ENCODE measurements around the gene BAG3. TPM values are rescaled to one million over a fixed set of nuclear protein-coding genes. Genes with fewer than 3 reads are reported as not detected.
A peak's percentile ranks its signal among the peaks of the same experiment; 100 is the strongest.

Gene BAG3
- total and polyA plus RNA-seq, 2 of the 8 experiments (the other 6 are each of a cell fraction or from before 2014, with no cell fraction given): 3.5 to 13.3 TPM

DNA sequence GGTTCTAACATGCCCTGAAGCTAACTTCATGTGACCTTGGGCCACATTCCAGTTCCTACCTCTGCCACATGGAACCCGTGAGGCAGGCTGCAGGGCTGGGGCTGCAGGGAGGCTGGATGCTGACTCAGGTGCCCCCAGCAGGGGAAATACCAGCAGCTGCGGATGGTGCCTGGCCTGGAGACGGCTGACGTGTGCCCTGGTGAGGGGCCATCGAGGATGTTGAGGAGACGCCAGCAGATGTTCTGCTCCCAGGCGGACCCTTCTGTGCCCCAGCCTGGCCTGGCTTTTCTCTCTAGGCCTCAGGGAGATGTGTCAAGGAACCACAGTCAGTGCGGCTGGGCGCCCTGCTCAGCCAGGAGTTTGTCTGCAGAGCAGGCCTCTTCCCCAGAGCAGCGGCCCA lies 8.8 kb downstream of the BAG3 start:
- peaks cover 0 to 8% (median 4%) of the 10 kb centered on the region in 4 experiments; a peak in 3 of 7 replicates for H3K4me1 ChIP-seq (replicated peaks in 1 of 4; ENCODE audit: control insufficient read depth in 3 of 4, insufficient read depth in 4 of 4, low read length in 3 of 4)
- POLR2A ChIA-PET (ENCODE audit: partially characterized antibody): no interaction called here
- no peak for DNase-seq (ENCODE audit: low read depth in 1 of 2, low spot score in 2 of 2)
- TF ChIP-seq POU5F1 (IDR thresholded peaks at IDR 0.05; ENCODE audit: low read depth, low read length) (no peak), SAP30 (IDR thresholded peaks at IDR 0.05; ENCODE audit: insufficient read depth, insufficient replicate concordance, low read length) (no peak), MAFK (IDR thresholded peaks at IDR 0.05; ENCODE audit: low read depth, low read length) (no peak; the same call in 1 of the 2 replicates), SUZ12 (IDR thresholded peaks at IDR 0.05; ENCODE audit: low read length) (no peak), EP300 (IDR thresholded peaks at IDR 0.05; ENCODE audit: borderline replicate concordance in 1 of 2, low read depth in 2 of 2, low read length in 2 of 2) (no peak), SP2 (IDR thresholded peaks at IDR 0.05; ENCODE audit: low read length) (no peak), BCL11A (IDR thresholded peaks at IDR 0.05; ENCODE audit: low read depth in 2 of 2, low read length in 2 of 2) (no peak), SP4 (IDR thresholded peaks at IDR 0.05; ENCODE audit: low read length) (no peak), CHD1 (IDR thresholded peaks at IDR 0.05; ENCODE audit: low read depth, low read length) (no peak)
- TF ChIP-seq, protein P1, sequence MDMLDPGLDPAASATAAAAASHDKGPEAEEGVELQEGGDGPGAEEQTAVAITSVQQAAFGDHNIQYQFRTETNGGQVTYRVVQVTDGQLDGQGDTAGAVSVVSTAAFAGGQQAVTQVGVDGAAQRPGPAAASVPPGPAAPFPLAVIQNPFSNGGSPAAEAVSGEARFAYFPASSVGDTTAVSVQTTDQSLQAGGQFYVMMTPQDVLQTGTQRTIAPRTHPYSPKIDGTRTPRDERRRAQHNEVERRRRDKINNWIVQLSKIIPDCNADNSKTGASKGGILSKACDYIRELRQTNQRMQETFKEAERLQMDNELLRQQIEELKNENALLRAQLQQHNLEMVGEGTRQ (IDR thresholded peaks at IDR 0.05; ENCODE audit: low read length): no peak
- TF ChIP-seq, protein P2, sequence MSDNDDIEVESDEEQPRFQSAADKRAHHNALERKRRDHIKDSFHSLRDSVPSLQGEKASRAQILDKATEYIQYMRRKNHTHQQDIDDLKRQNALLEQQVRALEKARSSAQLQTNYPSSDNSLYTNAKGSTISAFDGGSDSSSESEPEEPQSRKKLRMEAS (IDR thresholded peaks at IDR 0.05): no peak
- TF ChIP-seq, protein P3, sequence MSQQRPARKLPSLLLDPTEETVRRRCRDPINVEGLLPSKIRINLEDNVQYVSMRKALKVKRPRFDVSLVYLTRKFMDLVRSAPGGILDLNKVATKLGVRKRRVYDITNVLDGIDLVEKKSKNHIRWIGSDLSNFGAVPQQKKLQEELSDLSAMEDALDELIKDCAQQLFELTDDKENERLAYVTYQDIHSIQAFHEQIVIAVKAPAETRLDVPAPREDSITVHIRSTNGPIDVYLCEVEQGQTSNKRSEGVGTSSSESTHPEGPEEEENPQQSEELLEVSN (IDR thresholded peaks at IDR 0.05): no peak

More for the DNA sequence above, 8.8 kb downstream of the BAG3 start:
- Histone ChIP-seq H3K18ac (ENCODE audit: extremely low read depth, low read length) (no peak overlapping the region), H2BK12ac (ENCODE audit: low read depth, low read length) (peak overlapping the region; percentile 50; the same call in 1 of the 2 replicates), H3K4me3 (ENCODE audit: extremely low read depth in 1 of 4, insufficient read depth in 2 of 4, low read depth in 3 of 4, low read length in 4 of 4) (no peak overlapping the region), H3K4me2 (ENCODE audit: insufficient read depth in 1 of 2, low read depth in 2 of 2, low read length in 2 of 2) (no peak overlapping the region), H2AK5ac (ENCODE audit: low read depth, low read length) (no peak overlapping the region), H3K36me3 (ENCODE audit: control insufficient read depth in 2 of 4, insufficient read depth in 4 of 4, low read length in 3 of 4) (no peaks in the 10 kb centered on the region), H4K20me1 (replicated peaks in 1 of 2; ENCODE audit: control insufficient read depth in 1 of 2, insufficient read depth in 2 of 2, low read length in 2 of 2) (no peaks in the 10 kb centered on the region), H3K79me2 (ENCODE audit: control insufficient read depth in 1 of 2, insufficient read depth in 2 of 2, low read length in 2 of 2) (peaks cover 0 to 8% of the 10 kb centered on the region in 2 experiments; a peak in 1 of 4 replicates), H3K9ac (replicated peaks in 1 of 4; ENCODE audit: extremely low read depth in 1 of 4, low read depth in 3 of 4, low read length in 3 of 4) (no peak overlapping the region), H2BK5ac (ENCODE audit: low read depth, low read length) (no peak overlapping the region), H4K8ac (ENCODE audit: extremely low read depth, insufficient read depth, low read length) (no peak overlapping the region), H2BK15ac (ENCODE audit: low read length) (no peak overlapping the region), H4K5ac (ENCODE audit: insufficient read length, low read depth, low read length) (no peak overlapping the region), H2BK20ac (ENCODE audit: low read length) (no peak overlapping the region), H3K9me3 (ENCODE audit: insufficient read depth in 2 of 2, low read depth in 1 of 2, low read length in 1 of 2) (peaks cover 0 to 3% of the 10 kb centered on the region in 2 experiments; a peak in 1 of 4 replicates), H3K14ac (ENCODE audit: insufficient read length) (no peak overlapping the region), H3K4ac (replicated peaks; ENCODE audit: insufficient read length, low read depth, low read length) (no peak overlapping the region), H3K56ac (replicated peaks; ENCODE audit: insufficient read length, low read depth, low read length) (no peak overlapping the region), H3K27ac (ENCODE audit: low read depth, low read length) (no peak overlapping the region), H3K27me3 (replicated peaks in 1 of 4; ENCODE audit: control insufficient read depth in 3 of 4, extremely low read depth in 1 of 4, insufficient read depth in 3 of 4, low read length in 3 of 4) (no peaks in the 10 kb centered on the region), H2AFZ (ENCODE audit: low read length) (no peak overlapping the region), H3K23ac (ENCODE audit: insufficient read length) (no peak overlapping the region), H2BK120ac (replicated peaks; ENCODE audit: low read depth, low read length) (no peak overlapping the region), H3K23me2 (ENCODE audit: low read depth, low read length) (no peaks in the 10 kb centered on the region), H4K91ac (replicated peaks; ENCODE audit: insufficient read length, low read length) (no peak overlapping the region), H3K79me1 (ENCODE audit: low read depth, low read length) (peaks cover 2% of the 10 kb centered on the region)
- no peak for FAIRE-seq
- CTCF ChIA-PET (ENCODE audit: partially characterized antibody): interaction anchor here (0.8 to 2.5 kb wide), 3 partner anchors 8 to 15 kb away, joined by 3 to 5 read pairs (median 5); no protein-coding TSS in a partner anchor
- 93% methylated on average over 9 of the region's 10 CpGs; no CpG with 5 or more reads in 1 of the 2 experiments for WGBS, 2 experiments (ENCODE audit: extremely low coverage in 1 of 2, insufficient coverage in 1 of 2, insufficient read length in 1 of 2, insufficient replicate concordance in 2 of 2, low coverage in 1 of 2, low lambda C conversion rate in 2 of 2, missing lambda C conversion rate in 1 of 2)

All from H1 (cell line).